ENCODE measurements around the gene DMXL1.

The DMXL1 gene

DNA sequence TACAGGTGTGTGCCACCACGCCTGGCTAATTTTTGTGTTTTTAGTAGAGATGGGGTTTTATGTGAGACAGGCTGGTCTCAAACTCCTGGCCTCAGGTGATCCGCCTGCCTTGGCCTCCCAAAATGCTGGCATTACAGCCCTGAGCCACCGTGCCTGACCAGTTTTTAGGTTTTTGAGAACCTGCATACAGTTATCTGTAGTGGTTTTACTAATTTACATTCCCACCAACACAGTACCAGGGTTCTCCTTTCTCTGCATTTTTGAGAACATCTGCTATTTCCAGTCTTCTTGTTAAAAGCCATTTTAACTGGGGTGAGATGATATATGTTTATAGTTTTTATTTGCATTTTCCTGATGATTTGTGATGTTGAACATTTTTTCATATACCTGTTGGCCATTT, 12.8 kb downstream of the DMXL1 start:
- CTCF ChIA-PET = no interaction called here
- TF ChIP-seq, protein P1, sequence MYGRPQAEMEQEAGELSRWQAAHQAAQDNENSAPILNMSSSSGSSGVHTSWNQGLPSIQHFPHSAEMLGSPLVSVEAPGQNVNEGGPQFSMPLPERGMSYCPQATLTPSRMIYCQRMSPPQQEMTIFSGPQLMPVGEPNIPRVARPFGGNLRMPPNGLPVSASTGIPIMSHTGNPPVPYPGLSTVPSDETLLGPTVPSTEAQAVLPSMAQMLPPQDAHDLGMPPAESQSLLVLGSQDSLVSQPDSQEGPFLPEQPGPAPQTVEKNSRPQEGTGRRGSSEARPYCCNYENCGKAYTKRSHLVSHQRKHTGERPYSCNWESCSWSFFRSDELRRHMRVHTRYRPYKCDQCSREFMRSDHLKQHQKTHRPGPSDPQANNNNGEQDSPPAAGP (tag by site-specific recombination; IDR thresholded peaks at IDR 0.05) = no peak
- TF ChIP-seq ZFP37 (tag by site-specific recombination; IDR thresholded peaks at IDR 0.05) (no peak), ZNF514 (tag by site-specific recombination; IDR thresholded peaks at IDR 0.05) (no peak), ZNF629 (tag by site-specific recombination; IDR thresholded peaks at IDR 0.05) (no peak), ZNF555 (tag by site-specific recombination; conservative IDR thresholded peaks at IDR 0.05) (no peak), ZNF433 (tag by site-specific recombination; IDR thresholded peaks at IDR 0.05; ENCODE audit: low read depth) (no peak), ZBTB20 (tag by site-specific recombination; IDR thresholded peaks at IDR 0.05) (no peak), ZNF23 (tag by site-specific recombination; IDR thresholded peaks at IDR 0.05; ENCODE audit: borderline replicate concordance) (no peak)
- POLR2A ChIA-PET = no interaction called here
- Histone ChIP-seq H3K4me1 (ENCODE audit: control insufficient read depth, insufficient read depth, low read length) (peaks cover 11% of the 10 kb centered on the region), H3K4me3 (ENCODE audit: low read depth, low read length) (no peak overlapping the region), H3K27ac (ENCODE audit: extremely low read depth, low read depth, low read length) (no peak overlapping the region), H3K36me3 (ENCODE audit: control insufficient read depth in 2 of 2, insufficient read depth in 1 of 2, low read length in 2 of 2) (peaks cover 0 to 4% of the 10 kb centered on the region in 2 experiments; a peak in 2 of 3 replicates), H3K9me3 (ENCODE audit: control insufficient read depth, insufficient read depth, low read depth, low read length) (no peaks in the 10 kb centered on the region)

DNA sequence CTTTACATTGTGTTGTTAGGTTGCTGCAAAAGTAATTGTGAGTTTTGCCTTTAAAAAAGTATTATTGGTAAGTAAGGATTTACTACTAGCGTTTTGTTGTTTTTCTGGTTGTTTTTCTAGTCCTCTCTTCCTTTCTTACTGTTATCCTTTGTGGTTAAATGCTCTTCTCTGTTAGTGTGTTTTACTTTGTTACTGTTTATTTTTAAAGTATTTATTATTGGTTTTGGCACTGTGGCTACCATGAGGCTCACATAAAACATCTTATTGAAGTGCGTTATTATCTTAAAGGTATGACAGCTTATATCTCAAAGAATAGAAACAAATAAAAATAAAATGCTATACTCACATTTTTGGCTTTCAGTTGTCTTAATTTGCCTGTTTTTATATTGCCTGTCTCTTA, 17.6 kb downstream of the DMXL1 start:
- CTCF ChIA-PET = no interaction called here
- H3K9me3 ChIP-seq (ENCODE audit: control insufficient read depth, insufficient read depth, low read depth, low read length) = no peaks in the 10 kb centered on the region
- POLR2A ChIA-PET = no interaction called here
- no peak overlapping the region for H3K27ac ChIP-seq (ENCODE audit: extremely low read depth, low read depth, low read length)
- TF ChIP-seq ZNF843 (tag by site-specific recombination; IDR thresholded peaks at IDR 0.05) (peak; percentile 70; the same call in 1 of the 2 replicates), ZNF501 (tag by site-specific recombination; IDR thresholded peaks at IDR 0.05) (no peak), FEZF1 (tag by site-specific recombination; IDR thresholded peaks at IDR 0.05) (peak; percentile 93), ZXDB (tag by site-specific recombination; IDR thresholded peaks at IDR 0.05) (0 out of 2 replicates have a peak, but pooled peaks have one; percentile 56)
- TF ChIP-seq, protein P2, sequence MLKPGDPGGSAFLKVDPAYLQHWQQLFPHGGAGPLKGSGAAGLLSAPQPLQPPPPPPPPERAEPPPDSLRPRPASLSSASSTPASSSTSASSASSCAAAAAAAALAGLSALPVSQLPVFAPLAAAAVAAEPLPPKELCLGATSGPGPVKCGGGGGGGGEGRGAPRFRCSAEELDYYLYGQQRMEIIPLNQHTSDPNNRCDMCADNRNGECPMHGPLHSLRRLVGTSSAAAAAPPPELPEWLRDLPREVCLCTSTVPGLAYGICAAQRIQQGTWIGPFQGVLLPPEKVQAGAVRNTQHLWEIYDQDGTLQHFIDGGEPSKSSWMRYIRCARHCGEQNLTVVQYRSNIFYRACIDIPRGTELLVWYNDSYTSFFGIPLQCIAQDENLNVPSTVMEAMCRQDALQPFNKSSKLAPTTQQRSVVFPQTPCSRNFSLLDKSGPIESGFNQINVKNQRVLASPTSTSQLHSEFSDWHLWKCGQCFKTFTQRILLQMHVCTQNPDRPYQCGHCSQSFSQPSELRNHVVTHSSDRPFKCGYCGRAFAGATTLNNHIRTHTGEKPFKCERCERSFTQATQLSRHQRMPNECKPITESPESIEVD (tag by site-specific recombination; IDR thresholded peaks at IDR 0.05) = peak; percentile 86
- H3K36me3 ChIP-seq (ENCODE audit: control insufficient read depth in 2 of 2, insufficient read depth in 1 of 2, low read length in 2 of 2) = peaks cover 0 to 4% of the 10 kb centered on the region in 2 experiments; a peak in 2 of 3 replicates
- H3K4me3 ChIP-seq (ENCODE audit: low read depth, low read length) = no peak overlapping the region
- peaks cover 6% of the 10 kb centered on the region for H3K4me1 ChIP-seq (ENCODE audit: control insufficient read depth, insufficient read depth, low read length)

DNA sequence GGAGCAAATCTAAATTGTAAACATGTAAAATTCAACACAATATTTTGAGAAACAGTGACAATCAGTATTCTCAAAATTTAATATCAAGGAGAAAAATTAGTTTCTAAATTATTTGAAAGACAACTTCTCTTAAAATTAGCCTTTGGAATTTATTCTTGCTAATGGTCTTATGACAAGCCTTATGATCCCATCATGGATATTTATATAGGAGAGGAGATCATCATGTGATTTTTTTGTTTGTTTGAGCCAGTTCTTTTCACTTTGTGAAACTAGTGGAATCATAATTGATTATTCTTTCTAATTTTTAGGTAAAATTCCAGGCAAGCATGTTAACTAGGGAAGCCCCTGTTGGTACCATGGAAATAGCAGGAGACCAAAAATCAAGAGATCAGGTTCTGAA, 24.7 kb downstream of the DMXL1 start:
- CTCF ChIA-PET = no interaction called here
- Histone ChIP-seq H3K4me3 (ENCODE audit: low read depth, low read length) (no peak overlapping the region), H3K4me1 (ENCODE audit: control insufficient read depth, insufficient read depth, low read length) (no peaks in the 10 kb centered on the region), H3K27ac (ENCODE audit: extremely low read depth, low read depth, low read length) (no peak overlapping the region), H3K9me3 (ENCODE audit: control insufficient read depth, insufficient read depth, low read depth, low read length) (no peaks in the 10 kb centered on the region), H3K36me3 (ENCODE audit: control insufficient read depth in 2 of 2, insufficient read depth in 1 of 2, low read length in 2 of 2) (peaks cover 4 to 8% of the 10 kb centered on the region in 2 experiments; a peak in 2 of 3 replicates)
- POLR2A ChIA-PET = no interaction called here
- TF ChIP-seq ZNF214 (tag by site-specific recombination; IDR thresholded peaks at IDR 0.05; ENCODE audit: borderline replicate concordance) (no peak), ZNF426 (tag by site-specific recombination; IDR thresholded peaks at IDR 0.05) (no peak), ZNF610 (tag by site-specific recombination; IDR thresholded peaks at IDR 0.05; ENCODE audit: borderline replicate concordance) (no peak)
- TF ChIP-seq, protein P3, sequence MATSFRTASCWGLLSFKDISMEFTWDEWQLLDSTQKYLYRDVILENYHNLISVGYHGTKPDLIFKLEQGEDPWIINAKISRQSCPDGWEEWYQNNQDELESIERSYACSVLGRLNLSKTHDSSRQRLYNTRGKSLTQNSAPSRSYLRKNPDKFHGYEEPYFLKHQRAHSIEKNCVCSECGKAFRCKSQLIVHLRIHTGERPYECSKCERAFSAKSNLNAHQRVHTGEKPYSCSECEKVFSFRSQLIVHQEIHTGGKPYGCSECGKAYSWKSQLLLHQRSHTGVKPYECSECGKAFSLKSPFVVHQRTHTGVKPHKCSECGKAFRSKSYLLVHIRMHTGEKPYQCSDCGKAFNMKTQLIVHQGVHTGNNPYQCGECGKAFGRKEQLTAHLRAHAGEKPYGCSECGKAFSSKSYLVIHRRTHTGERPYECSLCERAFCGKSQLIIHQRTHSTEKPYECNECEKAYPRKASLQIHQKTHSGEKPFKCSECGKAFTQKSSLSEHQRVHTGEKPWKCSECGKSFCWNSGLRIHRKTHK (tag by site-specific recombination; IDR thresholded peaks at IDR 0.05) = no peak
- TF ChIP-seq, protein P4, sequence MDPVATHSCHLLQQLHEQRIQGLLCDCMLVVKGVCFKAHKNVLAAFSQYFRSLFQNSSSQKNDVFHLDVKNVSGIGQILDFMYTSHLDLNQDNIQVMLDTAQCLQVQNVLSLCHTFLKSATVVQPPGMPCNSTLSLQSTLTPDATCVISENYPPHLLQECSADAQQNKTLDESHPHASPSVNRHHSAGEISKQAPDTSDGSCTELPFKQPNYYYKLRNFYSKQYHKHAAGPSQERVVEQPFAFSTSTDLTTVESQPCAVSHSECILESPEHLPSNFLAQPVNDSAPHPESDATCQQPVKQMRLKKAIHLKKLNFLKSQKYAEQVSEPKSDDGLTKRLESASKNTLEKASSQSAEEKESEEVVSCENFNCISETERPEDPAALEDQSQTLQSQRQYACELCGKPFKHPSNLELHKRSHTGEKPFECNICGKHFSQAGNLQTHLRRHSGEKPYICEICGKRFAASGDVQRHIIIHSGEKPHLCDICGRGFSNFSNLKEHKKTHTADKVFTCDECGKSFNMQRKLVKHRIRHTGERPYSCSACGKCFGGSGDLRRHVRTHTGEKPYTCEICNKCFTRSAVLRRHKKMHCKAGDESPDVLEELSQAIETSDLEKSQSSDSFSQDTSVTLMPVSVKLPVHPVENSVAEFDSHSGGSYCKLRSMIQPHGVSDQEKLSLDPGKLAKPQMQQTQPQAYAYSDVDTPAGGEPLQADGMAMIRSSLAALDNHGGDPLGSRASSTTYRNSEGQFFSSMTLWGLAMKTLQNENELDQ (tag by site-specific recombination; IDR thresholded peaks at IDR 0.05; ENCODE audit: low read depth) = no peak

All from HEK293 (cell line).